ENCODE data around the gene ANK3. TPM values are rescaled to one million over a fixed set of nuclear protein-coding genes. Genes with fewer than 3 reads are reported as not detected.

Gene ANK3
- total RNA-seq, 1 experiment from 2014 or later, result 15.3 TPM

DNA sequence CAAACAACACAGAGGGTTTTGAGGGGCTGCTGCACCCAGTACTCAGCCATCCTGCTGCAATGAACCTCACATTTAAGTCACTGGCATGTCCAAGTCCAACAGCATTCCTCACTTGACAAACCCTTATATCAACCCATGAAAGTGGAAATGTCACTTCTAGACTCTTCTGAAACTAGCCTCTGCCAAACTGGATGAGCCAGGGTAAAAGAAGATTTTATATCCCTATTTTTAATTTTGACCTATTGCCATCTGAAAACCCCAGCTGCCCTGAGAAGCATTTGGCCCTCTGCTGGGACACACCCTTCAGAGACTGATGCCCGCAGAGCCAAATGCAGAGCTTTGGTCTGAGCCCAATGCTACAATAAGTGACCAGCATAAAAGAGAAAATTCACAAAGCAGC lies 201.1 kb downstream of the ANK3 start (continued):
- TF ChIP-seq ZFX (IDR thresholded peaks at IDR 0.05) (no peak), CBX3 (IDR thresholded peaks at IDR 0.05; ENCODE audit: low read depth) (no peak)
- TF ChIP-seq, protein P1, sequence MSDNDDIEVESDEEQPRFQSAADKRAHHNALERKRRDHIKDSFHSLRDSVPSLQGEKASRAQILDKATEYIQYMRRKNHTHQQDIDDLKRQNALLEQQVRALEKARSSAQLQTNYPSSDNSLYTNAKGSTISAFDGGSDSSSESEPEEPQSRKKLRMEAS (IDR thresholded peaks at IDR 0.05), result no peak

GRCh38 chr10:60187691-60188090 lies 202.0 kb downstream of the ANK3 start:
- no peaks in the 10 kb centered on the region for H3K9me2 ChIP-seq (ENCODE audit: insufficient read depth)
- H3K9ac ChIP-seq (ENCODE audit: low read length), result no peak overlapping the region
- H3K27me3 ChIP-seq (ENCODE audit: insufficient read depth, low read length), result no peaks in the 10 kb centered on the region
- DNase-seq (ENCODE audit: low read depth, low spot score) (no peak), ATAC-seq (no peak)
- H3K36me3 ChIP-seq (ENCODE audit: control insufficient read depth in 1 of 2, insufficient read depth in 2 of 2, low read length in 2 of 2), result no peaks in the 10 kb centered on the region
- intact Hi-C loops (cut with micrococcal nuclease), result no loop called here
- ChIA-PET POLR2A (no interaction called here), RAD21 (ENCODE audit: low non-redundant PET in 1 of 2, low total read pairs in 2 of 2, uncharacterized antibody in 2 of 2, unreplicated experiment in 2 of 2) (no interaction called here), CTCF (no interaction called here)
- BruUV-seq (replicated peaks), result no TSS peak
- H3K79me2 ChIP-seq (ENCODE audit: insufficient read depth, low read length), result no peaks in the 10 kb centered on the region
- TF ChIP-seq ZNF274 (IDR thresholded peaks at IDR 0.05; ENCODE audit: low read depth, low read length) (no peak), CTCF (IDR thresholded peaks at IDR 0.05 in 2 of 3, conservative IDR thresholded peaks at IDR 0.05 in 1 of 3; ENCODE audit: borderline replicate concordance in 1 of 3, insufficient read depth in 1 of 3, low read depth in 2 of 3, low read length in 2 of 3) (no peak), EZH2phosphoT487 (IDR thresholded peaks at IDR 0.05; ENCODE audit: borderline replicate concordance) (no peak), JUND (IDR thresholded peaks at IDR 0.05) (no peak), SIN3A (IDR thresholded peaks at IDR 0.05; ENCODE audit: low read depth) (no peak), SP1 (IDR thresholded peaks at IDR 0.05; ENCODE audit: low read depth) (no peak), POLR2AphosphoS5 (IDR thresholded peaks at IDR 0.05; ENCODE audit: low read depth, low read length) (no peak), SRF (IDR thresholded peaks at IDR 0.05; ENCODE audit: low read depth) (no peak), TCF7L2 (IDR thresholded peaks at IDR 0.05; ENCODE audit: borderline replicate concordance, extremely low read depth, insufficient read depth, insufficient read length) (no peak), ZFX (IDR thresholded peaks at IDR 0.05) (no peak), ATF3 (IDR thresholded peaks at IDR 0.05) (no peak)
- 0 out of 4 replicates have a peak, but pooled peaks cover 0 to 3% of the 10 kb centered on the region in 2 experiments for H3K9me3 ChIP-seq (ENCODE audit: control insufficient read depth in 1 of 2, insufficient read depth in 1 of 2, low read depth in 1 of 2, low read length in 2 of 2)
- H3K4me2 ChIP-seq (ENCODE audit: low read length), result no peak overlapping the region
- no peak overlapping the region for H3K27ac ChIP-seq (ENCODE audit: low read depth, low read length)
- H2AFZ ChIP-seq (ENCODE audit: low read depth, low read length, poor library complexity, severe bottlenecking), result no peak overlapping the region
- no peaks in the 10 kb centered on the region for H4K20me1 ChIP-seq (ENCODE audit: insufficient read depth)
- no peaks in the 10 kb centered on the region for H3K4me1 ChIP-seq (ENCODE audit: control insufficient read depth in 1 of 2, insufficient read depth in 2 of 2, low read length in 2 of 2)
- no peak overlapping the region for H3K4me3 ChIP-seq (replicated peaks in 1 of 2; ENCODE audit: low read depth in 1 of 2, low read length in 2 of 2)
